IMR-90 (cell line): Measurements from ENCODE around the gene CIBAR2. TPM values are rescaled to one million over a fixed set of nuclear protein-coding genes. Genes with fewer than 3 reads are reported as not detected.

Experiments used
- ATAC-seq: fragments of 200-7000 bp; cut with Tn5 transposase; 2 replicates; pipeline ENCODE4 v1.9.1; 2020; ENCODE audit warnings: low read depth, mild to moderate bottlenecking, moderate library complexity
- BruUV-seq: library from RNA; stranded (reverse); fragments of 400-500 nt; replicated peaks from 2 replicates; lab custom pipeline; 2021; lab: Mats Ljungman, UMichigan
- CTCF ChIA-PET: fragments of 300-600 bp; formaldehyde crosslinking; extraction: SDS; loops from one replicate; lab custom pipeline; 2021; ENCODE audit warnings: antibody characterized with exemption; lab: Yijun Ruan, JAX
- POLR2A ChIA-PET: fragments of 300-600 bp; sonication (Branson Sonifier 250); formaldehyde crosslinking; loops from one replicate; lab custom pipeline; 2022; ENCODE audit warnings: antibody characterized with exemption; ENCODE audit not compliant: unreplicated experiment; lab: Charles Lee
- DNase-seq: peaks from one replicate; pipeline ENCODE4 v3.0.0; 2013
- H2AFZ ChIP-seq: replicated peaks from 2 replicates; pipeline ENCODE3; 2013; ENCODE audit warnings: low read length, mild to moderate bottlenecking; ENCODE audit not compliant: poor library complexity
- H2AK5ac ChIP-seq: 2 replicates; pipeline ENCODE4 v1.6.1; 2013; ENCODE audit warnings: low read depth, low read length, inconsistent platforms
- H2AK9ac ChIP-seq: replicated peaks from 2 replicates; pipeline ENCODE3; 2013; ENCODE audit warnings: mild to moderate bottlenecking, low read depth, low read length, moderate library complexity; ENCODE audit not compliant: poor library complexity
- H2BK120ac ChIP-seq: 2 replicates; pipeline ENCODE4 v1.6.1; 2013; ENCODE audit warnings: low read depth, low read length, inconsistent platforms
- H2BK15ac ChIP-seq: 3 replicates; pipeline ENCODE4 v1.6.1; 2013; ENCODE audit warnings: low read depth, low read length, inconsistent platforms
- H2BK20ac ChIP-seq: 2 replicates; pipeline ENCODE4 v1.6.1; 2013; ENCODE audit warnings: low read depth, mild to moderate bottlenecking, inconsistent platforms, low read length, moderate library complexity
- H2BK5ac ChIP-seq: 2 replicates; pipeline ENCODE4 v1.6.1; 2013; ENCODE audit warnings: mild to moderate bottlenecking, low read depth, low read length, inconsistent platforms; ENCODE audit not compliant: poor library complexity, severe bottlenecking
- H3K14ac ChIP-seq: replicated peaks from 2 replicates; pipeline ENCODE4 v1.6.1; 2013; ENCODE audit warnings: low read depth, low read length, inconsistent platforms
- H3K18ac ChIP-seq: 2 replicates; pipeline ENCODE4 v1.6.1; 2013; ENCODE audit warnings: low read depth, low read length, control low read depth
- H3K23ac ChIP-seq: 2 replicates; pipeline ENCODE4 v1.6.1; 2013; ENCODE audit warnings: low read depth, low read length, inconsistent platforms
- H3K27ac ChIP-seq: 2 replicates; pipeline ENCODE4 v1.5.1; 2013; ENCODE audit warnings: mild to moderate bottlenecking, control low read depth, low read length; ENCODE audit not compliant: insufficient read depth
- H3K27me3 ChIP-seq: 2 replicates; pipeline ENCODE4 v1.6.1; 2013; ENCODE audit warnings: low read length; ENCODE audit not compliant: control insufficient read depth, insufficient read depth
- H3K36me3 ChIP-seq: 2 replicates; pipeline ENCODE4 v1.6.1; 2013; ENCODE audit warnings: low read length, mixed read lengths; ENCODE audit not compliant: control insufficient read depth, insufficient read depth
- H3K4ac ChIP-seq: 2 replicates; pipeline ENCODE4 v1.6.1; 2013; ENCODE audit warnings: low read depth, low read length, inconsistent platforms
- H3K4me1 ChIP-seq: 2 replicates; pipeline ENCODE4 v1.6.1; 2013; ENCODE audit warnings: low read length, mixed read lengths; ENCODE audit not compliant: control insufficient read depth, insufficient read depth
- H3K4me2 ChIP-seq: 2 replicates; pipeline ENCODE4 v1.6.1; 2013; ENCODE audit warnings: low read depth, mild to moderate bottlenecking, control low read depth, low read length, moderate library complexity
- H3K4me3 ChIP-seq: 2 replicates; pipeline ENCODE4 v1.5.1; 2013; ENCODE audit warnings: low read depth, mild to moderate bottlenecking, control low read depth, low read length, moderate library complexity; ENCODE audit not compliant: insufficient read depth
- H3K56ac ChIP-seq: 2 replicates; pipeline ENCODE4 v1.6.1; 2013; ENCODE audit warnings: low read length, inconsistent platforms; ENCODE audit not compliant: insufficient read depth; ENCODE audit errors: extremely low read depth
- H3K79me1 ChIP-seq, 2 experiments: 2 replicates each; pipeline ENCODE4 v1.6.1; 2013; ENCODE audit warnings: low read length in 2 of 2, inconsistent platforms in 1 of 2, low read depth in 1 of 2
- H3K9ac ChIP-seq: 2 replicates; pipeline ENCODE4 v1.6.1; 2013; ENCODE audit warnings: low read depth, low read length, control low read depth
- H3K9me1 ChIP-seq: 2 replicates; pipeline ENCODE4 v1.6.1; 2013; ENCODE audit warnings: low read length, inconsistent platforms; ENCODE audit not compliant: insufficient read depth
- H3K9me3 ChIP-seq: 2 replicates; pipeline ENCODE4 v1.6.1; 2013; ENCODE audit warnings: low read length; ENCODE audit not compliant: control insufficient read depth, insufficient read depth
- H4K20me1 ChIP-seq: 2 replicates; pipeline ENCODE4 v1.6.1; 2013; ENCODE audit warnings: low read length, inconsistent platforms; ENCODE audit not compliant: insufficient read depth
- H4K5ac ChIP-seq: 2 replicates; pipeline ENCODE4 v1.6.1; 2013; ENCODE audit warnings: mild to moderate bottlenecking, low read depth, low read length, control low read depth
- H4K8ac ChIP-seq, 2 experiments: 2 replicates each; pipeline ENCODE4 v1.6.1; 2013; ENCODE audit warnings: low read depth in 2 of 2, low read length in 2 of 2, control low read depth in 1 of 2, inconsistent platforms in 1 of 2
- H4K91ac ChIP-seq: 2 replicates; pipeline ENCODE4 v1.6.1; 2013; ENCODE audit warnings: low read depth, low read length, inconsistent platforms; ENCODE audit not compliant: insufficient read depth
- CTCF ChIP-seq: conservative IDR thresholded peaks from 2 replicates; pipeline ENCODE4 v1.5.1; 2012; ENCODE audit warnings: mild to moderate bottlenecking, low read depth, low read length, improper control_type of control experiment
- ELK1 ChIP-seq: fragments of 150-350 bp; IDR thresholded peaks from 2 replicates; pipeline ENCODE4 v1.6.1; 2016; ENCODE audit warnings: low read depth, mild to moderate bottlenecking, low read length, moderate library complexity, borderline replicate concordance
- RAD21 ChIP-seq: IDR thresholded peaks from 2 replicates; pipeline ENCODE4 v1.6.1; 2012; ENCODE audit warnings: low read length, improper control_type of control experiment
- SMC3 ChIP-seq: fragments of 150-350 bp; IDR thresholded peaks from 2 replicates; pipeline ENCODE4 v1.6.1; 2016; ENCODE audit warnings: low read depth, mild to moderate bottlenecking, antibody characterized with exemption, low read length, moderate library complexity
- WGBS, 2 experiments: methylation state at CpG; one replicate each; pipeline versions ENCODE4 v1.1.5 to v1.1.7; 2013; ENCODE audit warnings: missing lambda C conversion rate in 2 of 2; ENCODE audit not compliant: insufficient read length in 1 of 2; ENCODE audit errors: extremely low coverage in 2 of 2; 5-methylcytosine and 5-hydroxymethylcytosine counted together
- dilution Hi-C: fragments of 300-500 bp; cut with HindIII; formaldehyde crosslinking; loops from one replicate; pipeline ENCODE4 v1.14.3; 2018; ENCODE audit warnings: low sequenced_read_pairs; ENCODE audit not compliant: unreplicated experiment
- in situ Hi-C: fragments of 300-500 bp; cut with MboI; formaldehyde crosslinking; loops from 3 replicates; pipeline ENCODE4 v1.14.3; 2019; ENCODE audit warnings: low sequenced_read_pairs, inconsistent platforms, mixed read lengths
- intact Hi-C: fragments of 100-400 bp; cut with micrococcal nuclease; formaldehyde crosslinking; loops from 2 replicates; pipeline ENCODE4 v1.10.0; 2022
- polyA plus RNA-seq, 3 experiments: library from polyadenylated mRNA; depleted of rRNA; stranded (reverse); fragments of >200 nt; gene quantifications; 2 replicates each; pipeline ENCODE4 v1.2.3, GENCODE V29; 2012; ENCODE audit warnings: low replicate concordance in 1 of 3
- total RNA-seq: library from RNA; depleted of rRNA; stranded (reverse); fragments of >200 nt; gene quantifications from 2 replicates; pipeline ENCODE4 v1.2.3, GENCODE V29; 2012

CIBAR2 gene
- total and polyA plus RNA-seq, 2 of the 4 experiments (the other 2 are of a cell fraction), result 0.18 to 0.24 TPM

DNA sequence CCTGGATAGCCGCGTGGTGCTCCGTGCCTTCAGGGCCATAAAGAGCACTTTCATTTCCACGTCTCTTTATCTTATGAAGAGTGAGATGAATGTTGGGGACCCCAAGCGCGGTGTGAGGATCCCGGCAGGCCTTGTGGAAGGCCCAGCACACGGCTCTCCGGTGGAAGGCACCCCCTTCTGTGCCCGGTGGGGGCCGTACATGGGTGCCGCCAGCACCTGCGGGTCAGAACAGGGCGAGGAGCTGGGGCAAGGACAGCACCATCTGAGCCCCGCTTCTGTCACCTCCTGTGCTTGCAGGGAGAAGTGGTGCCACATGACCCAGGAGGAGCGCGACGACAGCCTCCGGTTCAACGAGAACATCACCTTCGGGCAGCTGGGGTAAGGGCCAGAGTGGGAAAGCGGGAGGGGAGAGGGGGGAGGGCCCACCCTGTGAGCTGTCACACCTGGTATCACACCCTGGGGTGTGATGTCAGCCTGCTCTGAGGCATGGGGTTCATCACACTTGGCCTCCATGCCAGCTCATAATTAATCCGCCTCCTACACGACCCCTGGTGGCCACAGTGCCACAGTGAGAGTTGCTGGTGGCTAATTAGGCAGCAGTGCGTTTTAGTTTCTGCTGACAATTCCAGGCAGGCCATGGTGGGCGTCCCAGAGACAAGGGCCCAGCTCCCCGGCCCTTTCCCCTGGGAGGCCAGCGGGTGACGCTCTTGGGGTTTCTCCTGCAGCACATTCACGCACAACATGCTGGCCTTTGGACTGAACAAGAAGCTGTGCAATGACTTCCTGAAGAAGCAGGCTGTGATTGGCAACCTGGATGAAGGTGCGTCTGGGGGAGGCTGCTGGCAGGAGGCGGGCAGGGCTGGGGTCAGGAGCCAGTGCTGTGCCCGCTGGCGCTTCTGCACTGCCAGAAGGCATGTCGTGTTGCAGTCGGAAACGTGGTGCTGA is 25.7 kb downstream of the CIBAR2 start:
- peak overlapping the region; percentile 47 for H2AK9ac ChIP-seq
- H4K20me1 ChIP-seq, result no peaks in the 10 kb centered on the region
- no peak overlapping the region for H4K5ac ChIP-seq
- ATAC-seq (peak; percentile 60), DNase-seq (peak; percentile 46)
- no peak overlapping the region for H3K18ac ChIP-seq
- no peak overlapping the region for H3K23ac ChIP-seq
- no peak overlapping the region for H3K56ac ChIP-seq
- no peaks in the 10 kb centered on the region for H3K79me1 ChIP-seq
- no peak overlapping the region for H2BK20ac ChIP-seq
- H2BK120ac ChIP-seq, result no peak overlapping the region; the same call in 1 of the 2 replicates
- H3K9me3 ChIP-seq, result no peaks in the 10 kb centered on the region
- H4K91ac ChIP-seq, result no peak overlapping the region
- H3K4me2 ChIP-seq, result no peak overlapping the region
- H3K9me1 ChIP-seq, result no peaks in the 10 kb centered on the region
- H2AK5ac ChIP-seq, result peak overlapping the region; percentile 2
- H2BK15ac ChIP-seq, result no peak overlapping the region
- H3K4ac ChIP-seq, result peak overlapping the region; percentile 2; the same call in 1 of the 2 replicates
- WGBS, 2 experiments, result 82% methylated on average over 16 of the region's 37 CpGs; no CpG with 5 or more reads in 1 of the 2 experiments
- H3K27me3 ChIP-seq, result no peaks in the 10 kb centered on the region
- TF ChIP-seq RAD21 (peak; percentile 67), ELK1 (no peak), SMC3 (peak; percentile 79), CTCF (peak; percentile 63)
- peaks cover 3% of the 10 kb centered on the region; the same call in 1 of the 2 replicates for H3K36me3 ChIP-seq
- in situ Hi-C loops, result no loop called here
- dilution Hi-C loops, result no loop called here
- no peak overlapping the region for H3K14ac ChIP-seq
- BruUV-seq, result no TSS peak
- no peak overlapping the region for H3K27ac ChIP-seq
- intact Hi-C loops, result loop anchor here (2.0 to 10.0 kb wide), 2 partner anchors 162 to 332 kb away; no protein-coding TSS in a partner anchor
- peak overlapping the region in 1 of 2 experiments; percentile 47; a peak in 1 of 4 replicates for H4K8ac ChIP-seq
- peaks cover 2% of the 10 kb centered on the region; the same call in 1 of the 2 replicates for H3K4me1 ChIP-seq
- peak overlapping the region; percentile 13 for H2AFZ ChIP-seq
- no peak overlapping the region for H3K4me3 ChIP-seq
- ChIA-PET POLR2A (no interaction called here), CTCF (interaction anchor here (0.6 to 1.0 kb wide), 2 partner anchors 81 to 110 kb away, joined by 3 to 4 read pairs; no protein-coding TSS in a partner anchor)
- H3K9ac ChIP-seq, result no peak overlapping the region
- H2BK5ac ChIP-seq, result no peak overlapping the region
